Neural cell (in vitro differentiated cells): Measurements from ENCODE around the gene FADS1. TPM values are rescaled to one million over a fixed set of nuclear protein-coding genes. Genes with fewer than 3 reads are reported as not detected.

Source experiments
- H2AFZ ChIP-seq: fragments of 200-600, 300-800 bp; sonication (generic), shearing (Covaris generic); 2 replicates; pipeline ENCODE4 v1.6.0; 2014; ENCODE audit warnings: low read depth, mild to moderate bottlenecking, antibody characterized with exemption, low read length, moderate library complexity
- H3F3A ChIP-seq: fragments of 200-600 bp; shearing (Covaris generic); 2 replicates; pipeline ENCODE4 v1.6.1; 2016; ENCODE audit warnings: mild to moderate bottlenecking, moderate library complexity, mixed read lengths, antibody characterized with exemption, low read length; ENCODE audit not compliant: insufficient read depth, poor library complexity, severe bottlenecking
- H3K27ac ChIP-seq: fragments of 200-600, 300-800 bp; sonication (generic), shearing (Covaris generic); 2 replicates; pipeline ENCODE4 v1.5.1; 2014; ENCODE audit warnings: mild to moderate bottlenecking, low read length, moderate library complexity
- H3K27me3 ChIP-seq: fragments of 300-800, 200-600 bp; sonication (generic), shearing (Covaris generic); 2 replicates; pipeline ENCODE4 v1.6.0; 2014; ENCODE audit warnings: mild to moderate bottlenecking, low read depth, low read length, moderate library complexity; ENCODE audit not compliant: insufficient read depth
- H3K36me3 ChIP-seq: fragments of 300-800, 200-600 bp; sonication (generic), shearing (Covaris generic); 2 replicates; pipeline ENCODE4 v1.5.1; 2014; ENCODE audit warnings: mild to moderate bottlenecking, antibody characterized with exemption, low read length, moderate library complexity; ENCODE audit not compliant: insufficient read depth
- H3K4me2 ChIP-seq: fragments of 300-800, 200-600 bp; sonication (generic), shearing (Covaris generic); 2 replicates; pipeline ENCODE4 v1.6.0; 2014; ENCODE audit warnings: mild to moderate bottlenecking, low read length
- H3K4me3 ChIP-seq: fragments of 300-800, 200-600 bp; sonication (generic), shearing (Covaris generic); 2 replicates; pipeline ENCODE4 v1.5.1; 2014; ENCODE audit warnings: mild to moderate bottlenecking, low read length, moderate library complexity
- H3K79me2 ChIP-seq: fragments of 200-600 bp; shearing (Covaris generic); replicated peaks from 2 replicates; pipeline ENCODE4 v1.6.0; 2014; ENCODE audit warnings: mild to moderate bottlenecking, low read length, moderate library complexity; ENCODE audit not compliant: insufficient read depth
- H3K9ac ChIP-seq: fragments of 300-800, 200-600 bp; sonication (generic), shearing (Covaris generic); 2 replicates; pipeline ENCODE4 v1.6.1; 2016; ENCODE audit warnings: mild to moderate bottlenecking, low read length, mixed read lengths
- H3K9me2 ChIP-seq: fragments of 200-600 bp; shearing (Covaris generic); 2 replicates; pipeline ENCODE4 v1.6.1; 2016; ENCODE audit warnings: mild to moderate bottlenecking, low read length, mixed read lengths; ENCODE audit not compliant: insufficient read depth
- H3K9me3 ChIP-seq: fragments of 200-600, 300-800 bp; sonication (generic), shearing (Covaris generic); 2 replicates; pipeline ENCODE4 v1.6.1; 2016; ENCODE audit warnings: mild to moderate bottlenecking, mixed run types, low read length, moderate library complexity, mixed read lengths
- H4K20me1 ChIP-seq: fragments of 200-600 bp; shearing (Covaris generic); 2 replicates; pipeline ENCODE4 v1.6.1; 2016; ENCODE audit warnings: mild to moderate bottlenecking, mixed run types; ENCODE audit not compliant: insufficient read depth
- EP300 ChIP-seq: fragments of 450-650 bp; conservative IDR thresholded peaks from 2 replicates; pipeline ENCODE4 v1.6.1; 2014; ENCODE audit warnings: antibody characterized with exemption, mild to moderate bottlenecking, moderate library complexity; ENCODE audit not compliant: poor library complexity, severe bottlenecking
- EZH2 ChIP-seq: fragments of 200-600, 300-800 bp; shearing (Covaris generic), sonication (generic); IDR thresholded peaks from 2 replicates; pipeline ENCODE4 v1.6.1; 2014; ENCODE audit warnings: antibody characterized with exemption, low read length, borderline replicate concordance, mild to moderate bottlenecking; ENCODE audit not compliant: insufficient read depth, poor library complexity, severe bottlenecking
- MXI1 ChIP-seq: fragments of 450-650 bp; conservative IDR thresholded peaks from 2 replicates; pipeline ENCODE4 v1.6.1; 2014; ENCODE audit warnings: antibody characterized with exemption, mild to moderate bottlenecking; ENCODE audit not compliant: poor library complexity, severe bottlenecking
- POLR2AphosphoS5 ChIP-seq: IDR thresholded peaks from 2 replicates; pipeline ENCODE4 v1.6.1; 2012
- RAD21 ChIP-seq: fragments of 450-650 bp; conservative IDR thresholded peaks from 2 replicates; pipeline ENCODE4 v1.6.1; 2014; ENCODE audit warnings: antibody characterized with exemption, mild to moderate bottlenecking, moderate library complexity
- SMC3 ChIP-seq: fragments of 450-650 bp; conservative IDR thresholded peaks from 2 replicates; pipeline ENCODE4 v1.6.1; 2014; ENCODE audit warnings: antibody characterized with exemption, mild to moderate bottlenecking, moderate library complexity; ENCODE audit not compliant: poor library complexity
- TAF1 ChIP-seq: IDR thresholded peaks from 2 replicates; pipeline ENCODE4 v1.6.1; 2012; ENCODE audit warnings: low read depth
- polyA plus RNA-seq: library from polyadenylated mRNA; depleted of rRNA; stranded (reverse); fragments of >200 nt; gene quantifications from 2 replicates; pipeline ENCODE4 v1.2.3, GENCODE V29; 2014
- TF ChIP-seq, protein P1 (sequence below): IDR thresholded peaks from 2 replicates; pipeline ENCODE4 v1.6.1; 2012; ENCODE audit warnings: borderline replicate concordance
- TF ChIP-seq, protein P2 (sequence below): fragments of 450-650 bp; IDR thresholded peaks from 2 replicates; pipeline ENCODE4 v1.5.1; 2014; ENCODE audit warnings: antibody characterized with exemption, mild to moderate bottlenecking, moderate library complexity; ENCODE audit not compliant: poor library complexity, severe bottlenecking

The FADS1 gene
- polyA plus RNA-seq, 1 donor from 2014 or later: 102 TPM

DNA sequence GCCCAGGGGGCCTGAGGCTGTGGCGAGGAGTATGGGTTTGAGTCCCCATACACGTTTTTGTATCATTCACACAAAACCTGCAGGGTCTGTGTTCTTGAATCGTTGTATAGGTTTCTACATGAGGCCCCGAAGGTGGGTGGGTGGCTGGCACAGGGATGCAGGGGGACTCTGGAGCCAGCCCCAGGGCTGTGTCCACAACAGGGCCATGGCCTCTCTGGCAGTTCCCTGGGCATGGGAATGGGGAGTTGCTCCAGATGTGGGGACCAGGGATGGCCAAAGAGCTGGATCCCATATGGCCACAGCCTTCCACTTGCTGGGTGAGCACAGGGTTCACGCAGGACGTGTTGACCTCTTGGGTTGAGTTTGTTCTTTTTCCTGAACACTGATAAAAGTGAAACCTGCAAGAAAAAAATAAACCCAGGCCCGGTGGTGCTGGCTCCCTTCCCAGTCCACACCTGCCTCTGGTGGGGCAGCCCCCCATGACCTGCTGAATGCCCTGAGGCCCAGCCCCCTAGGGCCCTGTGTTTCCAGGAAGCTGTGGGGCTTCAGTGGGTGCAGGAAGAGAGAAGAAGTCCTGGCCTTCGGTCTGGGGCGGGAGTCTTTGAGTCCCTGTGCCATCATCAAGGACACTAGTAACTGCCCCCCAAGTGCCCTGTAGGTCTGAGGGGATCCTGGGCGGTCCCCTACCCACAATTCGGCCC, 48.3 kb downstream of the FADS1 start:
- Histone ChIP-seq H3K79me2 (no peaks in the 10 kb centered on the region), H3K27ac (no peak overlapping the region), H3K4me3 (no peak overlapping the region), H3K27me3 (no peaks in the 10 kb centered on the region), H3K9me2 (no peaks in the 10 kb centered on the region), H4K20me1 (no peaks in the 10 kb centered on the region), H3K9me3 (no peaks in the 10 kb centered on the region), H3K4me2 (no peak overlapping the region), H2AFZ (no peak overlapping the region), H3F3A (no peaks in the 10 kb centered on the region), H3K9ac (no peak overlapping the region), H3K36me3 (no peaks in the 10 kb centered on the region)
- TF ChIP-seq SMC3 (no peak), MXI1 (no peak), RAD21 (no peak), EP300 (no peak), POLR2AphosphoS5 (no peak), EZH2 (no peak), TAF1 (no peak)
- TF ChIP-seq, protein P1, sequence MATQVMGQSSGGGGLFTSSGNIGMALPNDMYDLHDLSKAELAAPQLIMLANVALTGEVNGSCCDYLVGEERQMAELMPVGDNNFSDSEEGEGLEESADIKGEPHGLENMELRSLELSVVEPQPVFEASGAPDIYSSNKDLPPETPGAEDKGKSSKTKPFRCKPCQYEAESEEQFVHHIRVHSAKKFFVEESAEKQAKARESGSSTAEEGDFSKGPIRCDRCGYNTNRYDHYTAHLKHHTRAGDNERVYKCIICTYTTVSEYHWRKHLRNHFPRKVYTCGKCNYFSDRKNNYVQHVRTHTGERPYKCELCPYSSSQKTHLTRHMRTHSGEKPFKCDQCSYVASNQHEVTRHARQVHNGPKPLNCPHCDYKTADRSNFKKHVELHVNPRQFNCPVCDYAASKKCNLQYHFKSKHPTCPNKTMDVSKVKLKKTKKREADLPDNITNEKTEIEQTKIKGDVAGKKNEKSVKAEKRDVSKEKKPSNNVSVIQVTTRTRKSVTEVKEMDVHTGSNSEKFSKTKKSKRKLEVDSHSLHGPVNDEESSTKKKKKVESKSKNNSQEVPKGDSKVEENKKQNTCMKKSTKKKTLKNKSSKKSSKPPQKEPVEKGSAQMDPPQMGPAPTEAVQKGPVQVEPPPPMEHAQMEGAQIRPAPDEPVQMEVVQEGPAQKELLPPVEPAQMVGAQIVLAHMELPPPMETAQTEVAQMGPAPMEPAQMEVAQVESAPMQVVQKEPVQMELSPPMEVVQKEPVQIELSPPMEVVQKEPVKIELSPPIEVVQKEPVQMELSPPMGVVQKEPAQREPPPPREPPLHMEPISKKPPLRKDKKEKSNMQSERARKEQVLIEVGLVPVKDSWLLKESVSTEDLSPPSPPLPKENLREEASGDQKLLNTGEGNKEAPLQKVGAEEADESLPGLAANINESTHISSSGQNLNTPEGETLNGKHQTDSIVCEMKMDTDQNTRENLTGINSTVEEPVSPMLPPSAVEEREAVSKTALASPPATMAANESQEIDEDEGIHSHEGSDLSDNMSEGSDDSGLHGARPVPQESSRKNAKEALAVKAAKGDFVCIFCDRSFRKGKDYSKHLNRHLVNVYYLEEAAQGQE: no peak
- TF ChIP-seq, protein P2, sequence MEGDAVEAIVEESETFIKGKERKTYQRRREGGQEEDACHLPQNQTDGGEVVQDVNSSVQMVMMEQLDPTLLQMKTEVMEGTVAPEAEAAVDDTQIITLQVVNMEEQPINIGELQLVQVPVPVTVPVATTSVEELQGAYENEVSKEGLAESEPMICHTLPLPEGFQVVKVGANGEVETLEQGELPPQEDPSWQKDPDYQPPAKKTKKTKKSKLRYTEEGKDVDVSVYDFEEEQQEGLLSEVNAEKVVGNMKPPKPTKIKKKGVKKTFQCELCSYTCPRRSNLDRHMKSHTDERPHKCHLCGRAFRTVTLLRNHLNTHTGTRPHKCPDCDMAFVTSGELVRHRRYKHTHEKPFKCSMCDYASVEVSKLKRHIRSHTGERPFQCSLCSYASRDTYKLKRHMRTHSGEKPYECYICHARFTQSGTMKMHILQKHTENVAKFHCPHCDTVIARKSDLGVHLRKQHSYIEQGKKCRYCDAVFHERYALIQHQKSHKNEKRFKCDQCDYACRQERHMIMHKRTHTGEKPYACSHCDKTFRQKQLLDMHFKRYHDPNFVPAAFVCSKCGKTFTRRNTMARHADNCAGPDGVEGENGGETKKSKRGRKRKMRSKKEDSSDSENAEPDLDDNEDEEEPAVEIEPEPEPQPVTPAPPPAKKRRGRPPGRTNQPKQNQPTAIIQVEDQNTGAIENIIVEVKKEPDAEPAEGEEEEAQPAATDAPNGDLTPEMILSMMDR: no peak

DNA sequence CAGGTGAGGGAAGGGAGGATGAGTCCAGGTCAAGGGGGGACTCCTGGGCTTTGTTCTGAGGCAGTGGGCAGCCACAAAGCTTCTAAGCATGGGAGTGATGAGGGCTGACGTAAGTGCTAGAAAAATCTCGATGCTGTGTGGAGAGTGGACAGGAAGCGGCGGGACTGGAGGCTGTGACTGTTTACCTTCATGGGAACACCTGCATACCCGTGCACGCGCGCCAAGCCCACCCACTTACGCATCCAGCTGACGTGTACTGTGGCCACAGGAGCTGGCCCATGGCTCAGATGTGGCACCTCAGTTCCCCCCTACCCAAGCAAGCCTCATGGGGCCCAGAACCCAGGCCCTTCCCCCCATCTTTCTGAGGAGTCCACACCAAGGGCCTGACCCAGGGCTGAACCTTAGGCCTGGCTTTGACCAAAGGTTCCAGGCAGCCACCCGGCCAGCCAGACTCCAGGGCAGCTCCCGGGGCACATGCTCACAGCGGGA, 50.4 kb downstream of the FADS1 start:
- no peaks in the 10 kb centered on the region for H3K36me3 ChIP-seq

More for the DNA sequence above, 50.4 kb downstream of the FADS1 start:
- Histone ChIP-seq H3F3A (no peaks in the 10 kb centered on the region), H3K9me3 (no peaks in the 10 kb centered on the region), H2AFZ (no peak overlapping the region), H3K27me3 (no peaks in the 10 kb centered on the region), H3K79me2 (no peaks in the 10 kb centered on the region), H3K9me2 (no peaks in the 10 kb centered on the region), H4K20me1 (no peaks in the 10 kb centered on the region), H3K9ac (no peak overlapping the region), H3K27ac (no peak overlapping the region), H3K4me3 (no peak overlapping the region), H3K4me2 (no peak overlapping the region)
- TF ChIP-seq EP300 (no peak), POLR2AphosphoS5 (no peak)
